DMS 273 (cell line): ENCODE results near the gene SYTL1.

Experiments used
- DNase-seq: peaks from one replicate; lab custom pipeline; 2025; ENCODE audit not compliant: unreplicated experiment; lab: John Stamatoyannopoulos, UW

SYTL1 gene, protein sequence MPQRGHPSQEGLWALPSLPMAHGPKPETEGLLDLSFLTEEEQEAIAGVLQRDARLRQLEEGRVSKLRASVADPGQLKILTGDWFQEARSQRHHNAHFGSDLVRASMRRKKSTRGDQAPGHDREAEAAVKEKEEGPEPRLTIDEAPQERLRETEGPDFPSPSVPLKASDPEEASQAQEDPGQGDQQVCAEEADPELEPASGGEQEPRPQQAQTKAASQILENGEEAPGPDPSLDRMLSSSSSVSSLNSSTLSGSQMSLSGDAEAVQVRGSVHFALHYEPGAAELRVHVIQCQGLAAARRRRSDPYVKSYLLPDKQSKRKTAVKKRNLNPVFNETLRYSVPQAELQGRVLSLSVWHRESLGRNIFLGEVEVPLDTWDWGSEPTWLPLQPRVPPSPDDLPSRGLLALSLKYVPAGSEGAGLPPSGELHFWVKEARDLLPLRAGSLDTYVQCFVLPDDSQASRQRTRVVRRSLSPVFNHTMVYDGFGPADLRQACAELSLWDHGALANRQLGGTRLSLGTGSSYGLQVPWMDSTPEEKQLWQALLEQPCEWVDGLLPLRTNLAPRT

DNA sequence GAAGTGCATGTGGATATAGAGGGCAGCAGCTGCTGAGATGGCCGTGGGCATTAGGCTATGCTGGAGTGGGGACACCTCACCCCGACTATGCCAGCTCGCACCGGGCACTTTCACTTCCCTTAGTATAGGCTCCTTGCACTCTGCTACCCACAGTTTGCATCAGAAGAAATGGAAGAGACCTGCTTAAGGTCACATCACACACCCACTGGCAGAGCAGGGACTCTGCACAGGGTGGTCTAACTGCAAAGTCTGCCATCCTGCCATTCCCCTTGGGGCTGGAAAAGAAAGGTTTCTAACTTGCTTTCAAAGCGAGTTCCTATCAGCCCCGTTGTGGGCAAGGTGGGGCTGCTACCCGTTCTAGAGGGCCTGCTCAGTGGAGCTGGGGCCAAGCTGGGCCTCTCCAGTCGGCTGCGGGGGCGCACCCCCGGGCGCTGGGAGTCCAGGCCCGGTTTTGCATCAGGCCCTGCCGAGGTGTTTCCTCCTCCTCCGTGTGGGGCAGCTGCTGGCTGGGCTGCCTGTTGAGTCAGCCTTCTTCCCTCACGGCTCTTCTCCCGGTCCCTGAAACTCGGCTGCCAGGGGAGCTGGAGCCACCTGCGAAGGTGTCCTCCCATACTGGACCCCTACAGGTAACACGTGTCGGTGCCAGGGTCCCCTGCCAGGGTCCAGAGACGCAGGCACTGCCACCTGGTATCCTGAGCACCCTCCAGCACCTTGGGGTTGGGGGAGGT lies at the start of gene SYTL1:
TSS of gene SYTL1 (plus strand) at position 498 of the 728 bp plus-strand sequence. CDS start 3,313 bp downstream, outside the sequence.
- DNase-seq: peak; percentile 95

DNA sequence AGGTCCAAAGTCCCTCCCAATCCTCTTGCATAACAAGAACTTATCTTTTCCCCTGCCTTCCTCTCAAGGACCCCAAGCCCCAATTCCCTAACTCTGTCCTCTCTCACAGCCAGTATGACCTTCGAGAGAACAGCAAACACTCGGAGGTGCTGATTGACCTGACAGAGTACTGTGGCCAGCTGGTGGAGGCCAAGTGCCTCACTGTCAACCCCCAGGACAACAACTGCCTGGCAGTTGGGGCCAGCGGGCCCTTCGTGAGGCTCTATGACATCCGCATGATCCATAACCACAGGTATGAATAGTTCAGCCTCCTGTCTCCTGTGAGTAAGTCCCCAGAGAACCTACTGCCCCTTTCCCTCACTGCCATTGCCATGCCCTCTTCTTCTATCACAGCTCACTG lies 49.7 kb upstream of the SYTL1 start:
- no peak for DNase-seq

DNA sequence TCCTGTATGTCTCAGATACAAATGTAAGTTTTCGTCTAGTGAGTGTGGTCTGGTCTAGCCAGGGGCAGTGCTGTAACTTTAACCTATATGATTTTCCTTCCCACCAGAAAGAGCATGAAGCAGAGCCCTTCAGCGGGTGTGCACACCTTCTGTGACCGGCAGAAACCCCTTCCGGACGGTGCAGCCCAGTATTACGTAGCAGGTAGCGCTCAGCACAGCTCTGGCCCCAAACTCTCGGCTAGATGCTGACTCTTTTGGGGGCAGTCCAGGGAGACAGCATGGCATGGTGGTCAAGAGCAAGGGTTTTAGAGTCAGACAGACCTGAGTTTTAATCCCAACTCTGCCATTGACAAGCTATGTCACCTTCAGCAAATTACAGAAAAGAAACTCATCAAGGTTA lies 47.9 kb upstream of the SYTL1 start:
- no peak for DNase-seq

DNA sequence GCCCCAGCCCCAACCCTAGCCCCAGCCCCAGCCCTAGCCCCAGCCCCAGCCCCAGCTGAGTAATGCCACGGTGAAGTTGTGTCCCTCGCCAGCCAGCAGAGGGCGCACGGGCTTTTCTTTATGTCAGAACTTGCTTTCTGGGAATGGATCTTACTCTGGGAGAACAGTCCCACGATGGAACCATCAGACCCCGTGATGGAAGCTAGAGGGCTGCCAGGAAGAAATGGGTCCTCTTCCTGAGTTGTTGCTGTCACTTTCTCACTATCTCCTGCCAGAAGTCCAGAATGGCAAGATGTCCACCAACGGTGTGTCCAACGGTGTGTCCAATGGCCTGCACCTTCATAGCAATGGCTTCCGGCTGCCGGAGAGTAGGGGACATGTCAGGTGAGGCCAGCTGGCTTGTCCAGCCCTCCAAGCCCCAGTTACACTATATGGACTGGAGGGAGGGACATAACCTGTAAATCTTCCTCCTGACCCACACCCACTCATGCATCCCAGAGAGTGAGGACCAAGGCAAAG lies 45.0 kb upstream of the SYTL1 start:
- peak; percentile 86 for DNase-seq

DNA sequence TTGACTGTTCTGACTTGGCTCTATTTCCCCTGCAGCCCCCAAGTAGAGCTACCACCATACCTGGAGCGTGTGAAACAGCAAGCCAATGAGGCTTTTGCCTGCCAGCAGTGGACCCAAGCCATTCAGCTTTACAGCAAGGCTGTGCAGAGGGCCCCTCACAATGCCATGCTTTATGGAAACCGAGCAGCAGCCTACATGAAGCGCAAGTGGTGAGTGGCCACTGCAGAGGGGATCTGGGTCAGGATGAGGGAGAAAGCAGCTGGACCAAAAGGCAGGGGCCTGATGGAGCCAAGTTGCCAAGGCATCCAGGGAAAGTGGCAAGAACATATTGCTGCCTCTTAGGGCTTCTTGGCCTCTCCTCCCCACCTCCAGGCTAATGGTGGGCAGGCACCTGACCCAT lies 43.9 kb upstream of the SYTL1 start:
- no peak for DNase-seq

DNA sequence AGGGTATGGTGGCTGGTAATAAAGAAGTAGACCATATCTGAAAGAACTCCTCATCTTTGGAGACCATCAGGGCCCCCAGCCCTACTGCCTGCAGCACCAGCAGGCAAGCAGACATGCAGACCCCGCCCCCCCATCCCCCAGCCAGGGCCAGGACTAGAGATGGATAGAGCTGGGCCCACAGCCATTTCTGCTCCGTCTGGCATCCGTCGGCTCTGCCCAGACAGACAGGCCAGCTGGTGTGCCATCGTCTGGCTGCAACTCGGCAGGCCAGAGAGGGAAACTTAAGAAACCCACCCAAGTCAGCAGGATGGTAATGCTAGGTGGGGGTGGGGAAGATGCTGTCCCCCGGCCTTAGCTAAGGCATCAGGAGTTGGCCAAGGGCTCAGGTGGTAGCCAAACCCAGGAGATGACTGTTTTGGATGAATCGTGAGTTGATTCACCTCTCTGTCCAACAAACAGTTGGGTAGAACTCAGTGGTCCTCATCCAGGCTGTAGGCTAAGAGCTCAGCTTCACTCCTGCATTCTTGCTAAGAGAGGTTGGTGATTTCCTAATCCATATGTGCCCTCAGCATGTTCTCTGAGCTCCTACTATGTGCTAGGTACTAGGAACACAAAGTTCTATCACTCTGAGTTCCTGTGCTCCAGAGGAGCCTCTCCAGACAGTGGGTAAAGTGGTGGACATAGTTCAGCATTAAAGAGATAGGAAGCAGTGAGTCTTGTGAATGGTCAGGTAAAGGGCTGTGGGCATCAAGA lies 43.0 kb upstream of the SYTL1 start:
- DNase-seq: peak; percentile 76

DNA sequence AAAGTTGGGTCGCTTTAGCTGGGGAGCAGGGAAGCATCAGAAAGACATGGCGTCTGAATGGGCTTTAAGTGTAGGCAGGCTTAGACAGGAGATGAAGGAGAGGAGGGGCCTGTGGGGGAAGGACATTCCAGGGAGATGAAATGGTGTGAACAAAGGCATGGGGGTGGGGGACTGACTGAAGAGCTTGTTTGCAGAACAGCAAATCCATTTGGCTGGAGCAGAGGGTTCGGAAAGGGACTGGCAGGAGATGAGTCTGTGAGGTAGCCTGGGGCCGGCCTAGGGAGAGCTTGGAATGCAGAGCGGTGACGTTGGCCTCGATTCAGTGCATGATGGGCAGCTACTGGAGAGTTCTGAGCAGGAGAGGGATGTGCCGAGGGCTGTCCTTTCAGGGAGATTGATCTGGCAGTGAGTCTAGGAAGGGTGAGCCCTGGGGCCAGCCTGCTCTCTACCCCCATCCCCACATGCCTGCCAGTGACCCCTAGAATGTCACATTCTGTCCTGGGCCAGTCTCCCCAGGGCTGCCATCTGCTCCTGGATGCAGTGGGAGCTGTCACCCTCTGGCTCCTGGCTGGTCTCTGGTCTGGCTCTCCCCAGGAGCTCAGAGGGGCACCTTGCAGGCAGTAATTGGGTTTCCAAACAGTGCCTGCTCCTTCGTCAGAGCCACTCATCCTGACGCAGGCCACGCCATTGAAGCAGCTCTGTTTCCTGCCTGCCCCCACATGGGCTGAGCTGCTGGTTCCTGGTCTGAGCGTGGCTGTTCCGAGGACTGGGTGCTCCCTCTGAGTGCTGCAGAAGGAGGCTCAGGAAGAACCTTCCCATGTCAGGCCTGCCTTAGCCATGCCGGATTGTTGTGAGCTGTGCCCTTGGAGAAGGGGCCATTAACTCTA lies 42.2 kb upstream of the SYTL1 start:
- DNase-seq: peak; percentile 52

DNA sequence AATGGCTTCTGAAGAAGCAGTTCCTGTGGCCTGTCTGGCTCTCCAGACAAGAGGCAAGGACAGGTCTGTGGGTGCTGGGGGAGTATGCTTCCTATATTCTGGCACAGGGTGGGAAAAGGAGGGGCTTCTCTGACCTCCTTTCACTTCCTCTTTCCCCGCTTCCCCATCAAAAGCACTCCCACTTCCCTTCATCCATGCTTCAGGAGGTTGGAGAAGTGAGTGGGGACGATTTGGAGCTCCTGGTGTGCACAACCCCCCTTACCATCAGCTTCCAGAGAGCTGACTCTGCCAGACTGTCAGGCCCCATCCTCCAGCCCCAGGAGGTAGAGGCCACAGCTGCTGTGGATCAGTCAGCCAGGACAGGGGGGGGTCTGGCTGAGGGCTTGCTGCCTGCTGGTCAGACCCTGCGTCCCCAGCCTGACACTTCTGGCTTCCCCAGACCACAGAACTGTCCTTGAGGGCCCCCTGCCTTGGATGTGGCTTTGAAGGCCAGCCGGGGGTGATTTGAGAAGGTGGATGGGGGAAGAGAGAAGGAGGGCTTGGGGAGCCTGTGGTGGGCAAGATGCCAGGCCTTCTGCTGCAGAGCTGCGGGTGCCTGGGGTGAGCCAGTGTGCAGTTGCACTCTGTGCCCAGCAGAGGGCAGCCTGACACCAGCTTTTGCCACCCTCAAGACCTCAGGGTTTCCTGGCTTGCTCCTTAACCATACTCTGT lies 41.3 kb upstream of the SYTL1 start:
- peak; percentile 95 for DNase-seq

DNA sequence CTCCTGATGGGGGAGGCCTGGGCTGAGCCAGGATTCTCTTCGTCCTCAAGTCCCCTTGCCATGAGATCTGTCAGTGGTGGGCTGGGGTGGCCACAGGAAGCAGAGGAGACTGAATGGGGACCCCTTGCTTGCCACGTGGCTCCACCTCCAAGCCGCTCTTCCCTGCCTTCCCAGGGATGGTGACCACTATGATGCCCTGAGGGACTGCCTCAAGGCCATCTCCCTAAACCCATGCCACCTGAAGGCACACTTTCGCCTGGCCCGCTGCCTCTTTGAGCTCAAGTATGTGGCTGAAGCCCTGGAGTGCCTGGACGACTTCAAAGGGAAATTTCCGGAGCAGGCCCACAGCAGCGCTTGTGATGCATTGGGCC lies 40.8 kb upstream of the SYTL1 start:
- no peak for DNase-seq

DNA sequence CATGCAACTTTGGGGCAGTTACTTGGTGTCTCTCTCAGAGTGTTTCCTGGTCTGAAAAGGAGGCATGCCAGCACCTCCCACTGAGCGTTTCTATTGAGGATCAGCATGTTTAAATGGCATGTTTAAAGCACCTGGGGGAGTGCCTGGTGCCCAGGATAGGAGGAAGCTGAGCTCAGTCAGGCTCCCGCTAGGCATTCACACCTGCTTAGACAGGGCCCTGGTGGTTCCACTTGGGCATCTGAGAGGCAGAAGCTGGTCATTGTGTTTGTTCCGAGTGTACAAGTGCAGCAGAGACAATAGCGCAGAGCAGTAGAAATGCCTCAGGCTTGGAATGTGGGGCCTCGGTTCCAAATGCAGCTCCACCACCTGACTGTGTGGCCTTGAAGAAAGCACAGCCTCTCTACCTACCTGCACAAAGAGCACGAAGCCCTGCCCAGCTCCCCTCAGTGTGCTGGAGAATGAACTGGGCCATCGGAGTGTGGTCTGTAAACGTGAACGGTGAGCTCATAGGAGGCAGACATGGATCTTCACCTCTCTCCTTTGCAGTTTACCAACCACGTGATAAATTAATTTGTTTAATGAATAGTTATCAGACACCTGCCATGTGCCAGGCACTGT lies 40.1 kb upstream of the SYTL1 start:
- DNase-seq: no peak

DNA sequence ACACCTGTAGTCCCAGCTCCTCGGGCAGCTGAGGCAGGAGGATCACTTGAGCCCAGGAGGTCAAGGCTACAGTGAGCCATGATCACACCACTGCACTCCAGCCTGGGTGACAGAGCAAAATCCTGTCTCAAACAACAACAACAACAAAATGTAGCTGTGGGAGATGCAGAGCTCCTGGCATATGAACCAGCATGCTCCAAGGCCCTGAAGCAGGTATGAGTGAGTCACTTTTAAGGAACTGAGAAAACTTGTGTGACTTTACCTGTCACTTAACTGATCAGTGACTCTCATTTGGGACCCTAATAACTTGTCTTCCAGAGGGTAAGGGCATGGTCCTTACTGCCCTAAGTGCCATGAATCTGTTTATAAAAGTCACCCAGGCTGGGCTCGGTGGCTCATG lies 39.2 kb upstream of the SYTL1 start:
- no peak for DNase-seq

DNA sequence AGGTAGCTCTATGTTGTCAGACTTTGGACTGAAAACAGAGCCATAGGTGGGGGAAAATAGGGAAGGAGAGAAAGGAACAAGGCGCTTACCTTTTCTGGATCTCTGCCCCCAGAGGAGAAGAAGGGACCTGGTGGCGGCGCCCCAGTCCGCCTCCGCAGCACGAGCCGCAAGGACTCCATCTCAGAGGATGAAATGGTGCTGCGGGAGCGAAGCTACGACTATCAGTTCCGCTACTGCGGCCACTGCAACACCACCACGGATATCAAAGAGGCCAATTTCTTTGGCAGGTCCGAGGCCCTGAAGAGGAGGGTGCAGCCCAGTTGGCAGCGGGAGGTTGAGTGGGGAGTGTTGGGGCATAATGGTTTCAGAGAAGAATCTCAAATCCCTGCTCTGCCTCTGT lies 38.3 kb upstream of the SYTL1 start:
- DNase-seq: no peak

DNA sequence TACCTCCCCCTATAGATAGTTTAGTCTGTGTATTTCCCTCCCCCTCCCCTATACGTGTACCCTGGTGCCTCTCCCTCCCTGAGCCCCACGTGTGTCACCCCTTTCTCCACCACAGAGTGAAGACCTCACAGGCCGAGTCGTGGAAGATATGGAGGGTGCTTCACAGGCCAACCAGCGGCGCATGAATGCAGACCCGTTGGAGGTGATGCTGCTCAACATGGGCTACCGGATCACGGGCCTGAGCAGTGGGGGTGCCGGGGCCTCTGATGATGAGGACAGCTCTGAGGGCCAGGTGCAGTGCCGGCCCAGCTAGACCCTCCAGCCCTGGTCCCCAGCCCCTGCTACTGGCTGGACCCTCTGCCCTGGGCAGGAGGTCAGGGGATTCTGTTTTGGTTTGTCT lies 35.8 kb upstream of the SYTL1 start:
- DNase-seq: no peak

DNA sequence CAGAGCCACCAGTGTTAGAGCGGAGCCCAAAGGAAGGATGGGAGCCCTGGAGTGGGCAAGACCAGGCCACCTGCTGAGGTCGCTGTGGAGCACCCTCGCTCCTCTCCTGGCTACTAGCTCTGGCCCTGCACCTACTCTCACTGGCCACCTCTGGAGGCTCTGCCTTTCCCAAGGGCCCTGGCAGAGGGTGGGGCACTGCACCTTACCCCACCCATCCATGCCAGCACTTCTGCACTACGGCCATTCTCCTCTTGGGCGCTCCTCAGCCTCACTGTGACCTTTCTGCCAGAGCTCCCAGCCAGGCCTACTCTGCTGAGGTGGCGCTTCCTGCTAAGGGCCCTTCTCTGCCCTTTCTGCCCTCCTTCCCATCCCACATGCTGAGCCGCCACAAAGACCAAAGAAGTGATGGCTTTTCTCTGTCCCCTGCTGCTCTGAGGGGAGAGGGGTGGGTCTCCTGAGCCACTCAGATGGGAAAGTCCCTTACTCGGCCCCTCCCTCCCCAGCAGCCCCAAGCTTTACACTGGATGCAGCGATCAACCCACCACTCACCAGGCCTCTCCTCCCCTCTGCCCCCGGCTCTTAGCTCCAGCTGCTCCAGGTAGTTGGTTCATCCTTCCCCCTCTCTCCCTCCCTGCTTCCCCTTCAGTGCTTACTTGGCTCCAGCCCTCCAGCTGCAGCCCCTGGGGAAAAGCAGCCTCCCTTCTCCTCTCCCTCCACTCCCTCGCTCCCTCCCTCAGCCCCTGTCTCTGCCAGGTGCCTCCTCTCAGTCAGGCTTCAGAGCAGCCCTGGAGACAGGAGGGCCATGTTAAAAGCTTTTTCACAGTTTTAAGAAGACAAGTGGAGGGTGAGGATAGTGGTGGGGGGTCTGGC lies 34.7 kb upstream of the SYTL1 start:
- peak; percentile 55 for DNase-seq

DNA sequence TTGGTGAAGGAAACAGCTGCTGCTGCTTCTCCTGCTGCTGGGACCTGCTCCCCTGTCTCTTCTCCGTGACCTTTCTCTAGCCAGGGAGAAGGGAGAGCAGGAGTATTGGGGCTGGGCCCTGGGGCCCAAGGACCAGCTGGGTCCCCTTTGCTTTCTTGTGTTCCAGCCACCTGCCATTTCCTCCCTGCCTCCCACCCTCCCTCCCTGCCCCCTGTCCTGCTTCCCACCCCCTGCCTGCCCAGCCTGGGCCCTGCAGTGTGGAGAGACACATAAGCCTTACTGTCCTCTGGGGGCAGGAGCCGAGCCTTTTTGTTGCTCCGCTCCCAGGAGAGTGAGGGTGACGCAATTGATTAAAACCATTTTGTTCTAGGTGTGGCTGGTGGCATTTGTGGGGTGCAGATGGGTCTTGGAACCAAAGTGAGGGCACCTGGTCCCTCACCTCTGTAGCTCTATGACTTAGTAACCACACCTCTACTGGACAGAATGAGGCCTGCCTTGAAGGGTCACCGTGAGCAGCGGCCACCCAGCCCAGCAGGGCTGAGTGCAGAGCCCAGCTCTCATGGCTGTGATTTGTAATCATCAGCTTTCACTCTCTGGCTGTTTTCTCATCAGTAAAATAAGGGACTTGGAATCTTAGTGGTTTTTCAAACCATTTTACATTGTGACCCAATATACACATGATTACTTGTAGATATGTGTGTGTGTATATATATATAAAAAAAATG lies 33.8 kb upstream of the SYTL1 start:
- DNase-seq: peak; percentile 55

DNA sequence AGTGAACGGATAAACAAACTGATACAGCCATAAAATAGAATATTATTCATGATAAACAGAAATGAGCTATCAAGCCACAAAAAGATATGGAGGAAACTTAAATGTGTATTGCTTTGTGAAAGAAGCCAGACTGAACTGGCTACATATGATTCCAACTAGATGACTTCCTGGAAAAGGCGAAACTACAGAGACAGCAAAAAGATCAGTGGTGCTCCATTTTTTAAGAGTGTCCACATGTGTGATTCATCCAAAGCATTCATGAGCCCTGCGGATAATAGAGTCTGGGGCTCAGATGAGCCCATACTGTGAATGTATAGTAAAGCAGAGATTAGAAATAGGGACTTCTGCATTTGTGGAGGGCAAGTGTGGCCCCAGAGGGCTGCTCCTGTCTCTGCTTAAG lies 27.7 kb upstream of the SYTL1 start:
- no peak for DNase-seq

DNA sequence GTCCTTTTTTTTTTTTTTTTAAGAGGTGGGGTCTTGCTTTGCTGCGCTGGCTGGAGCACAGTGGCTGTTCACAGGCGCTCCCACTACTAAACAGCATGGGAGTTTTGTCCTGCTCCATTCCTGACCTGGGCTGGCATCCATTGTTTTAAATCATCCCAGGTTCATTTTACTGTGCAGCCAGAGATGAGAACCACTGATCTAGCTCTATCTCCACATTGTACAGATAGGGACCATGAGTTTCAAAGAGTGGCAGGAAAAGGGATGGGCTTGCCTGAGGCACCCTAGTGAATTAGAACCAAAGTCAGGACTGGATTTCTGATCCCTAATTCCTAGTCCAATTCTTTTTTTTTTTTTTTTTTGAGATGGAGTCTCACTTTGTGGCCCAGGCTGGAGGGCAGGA lies 27.1 kb upstream of the SYTL1 start:
- no peak for DNase-seq

DNA sequence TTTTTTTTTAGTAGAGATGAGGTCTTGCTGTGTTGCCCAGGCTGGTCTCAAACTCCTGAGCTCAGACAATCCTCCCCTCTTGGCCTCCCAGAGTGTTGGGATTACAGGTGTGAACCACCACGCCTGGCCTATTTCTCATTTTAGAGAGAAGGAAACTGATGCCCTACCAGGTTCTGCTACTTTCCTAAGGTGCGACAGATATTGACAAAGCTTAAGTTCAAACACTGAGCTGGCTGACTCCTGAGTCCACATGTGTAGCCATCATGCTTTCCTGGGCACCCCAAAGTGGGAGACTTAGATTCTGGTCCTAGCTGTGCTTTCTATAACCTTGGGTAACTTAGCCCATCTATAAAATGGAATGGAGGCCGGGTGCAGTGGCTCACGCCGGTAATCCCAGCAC lies 25.0 kb upstream of the SYTL1 start:
- no peak for DNase-seq
